ENCODE measurements around the gene CTXN1.

CTXN1 gene

DNA sequence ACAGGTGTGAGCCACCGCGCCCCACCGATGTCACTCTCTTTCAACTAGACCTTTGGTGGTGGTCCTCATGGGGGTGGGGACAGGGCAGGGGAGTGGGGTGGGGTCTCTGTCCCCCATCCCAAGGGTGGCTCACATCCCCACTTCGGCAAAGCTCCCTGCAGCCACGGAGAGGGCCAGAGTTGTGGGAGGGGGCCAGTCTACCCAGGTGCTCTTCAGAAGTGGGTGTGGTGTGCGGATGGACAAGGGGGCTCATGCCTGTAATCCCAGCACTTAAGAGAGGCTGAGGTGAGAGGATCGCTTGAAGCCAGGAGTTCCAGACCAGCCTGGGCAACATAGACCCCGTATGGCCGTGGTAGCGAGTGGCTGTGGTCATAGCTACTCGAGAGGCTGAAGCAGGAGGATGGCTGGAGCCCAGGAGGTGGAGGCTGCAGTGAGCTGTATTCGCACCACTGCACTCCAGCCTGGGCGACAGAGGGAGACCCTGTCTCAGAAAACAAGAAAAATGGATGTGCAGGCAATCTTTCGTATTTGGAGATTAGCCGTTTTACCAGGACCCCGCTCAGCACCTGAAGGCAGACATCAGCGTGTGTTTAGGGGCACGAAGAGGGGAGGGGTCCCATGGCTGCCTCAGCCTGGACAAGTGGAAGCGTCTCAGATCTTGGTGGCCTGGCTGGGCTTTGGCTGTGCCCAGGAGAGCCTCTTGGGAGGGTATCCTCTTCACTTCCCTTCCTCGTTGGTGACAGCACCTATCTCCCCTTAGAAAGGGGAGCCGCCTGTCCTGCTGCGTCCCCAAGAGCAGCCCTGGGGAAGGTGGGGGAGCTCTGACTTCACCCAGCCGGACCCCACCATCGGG, 10.5 kb downstream of the CTXN1 start:
- in situ Hi-C loops (cut with MboI; ENCODE audit: low sequenced_read_pairs), result no loop called here

DNA sequence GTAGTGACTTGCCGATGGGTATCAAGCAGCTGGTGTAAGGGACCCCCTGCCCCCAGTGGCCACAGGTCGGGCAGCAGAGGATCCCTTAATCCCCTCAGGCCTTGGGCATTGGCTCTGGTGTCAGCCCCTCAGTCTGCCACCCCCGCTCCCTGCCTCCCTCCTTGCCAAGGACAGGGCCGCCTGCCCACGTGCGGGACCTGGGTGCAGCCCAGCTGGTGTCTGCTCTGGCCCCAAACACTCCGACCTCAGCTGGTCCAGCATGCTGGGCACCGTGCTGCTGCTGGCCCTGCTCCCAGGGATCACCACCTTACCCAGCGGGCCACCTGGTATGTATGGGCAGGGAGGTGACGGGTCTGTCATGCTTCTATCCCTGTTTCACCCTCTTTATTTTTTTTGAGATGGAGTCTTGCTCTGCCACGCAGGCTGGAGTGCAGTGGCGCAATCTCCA, 11.3 kb downstream of the CTXN1 start, which contains the start of gene TGFBR3L:
TGFBR3L (plus strand) TSS at position 233 of the 448 bp plus-strand sequence.
- in situ Hi-C loops (cut with MboI; ENCODE audit: low sequenced_read_pairs), result no loop called here

DNA sequence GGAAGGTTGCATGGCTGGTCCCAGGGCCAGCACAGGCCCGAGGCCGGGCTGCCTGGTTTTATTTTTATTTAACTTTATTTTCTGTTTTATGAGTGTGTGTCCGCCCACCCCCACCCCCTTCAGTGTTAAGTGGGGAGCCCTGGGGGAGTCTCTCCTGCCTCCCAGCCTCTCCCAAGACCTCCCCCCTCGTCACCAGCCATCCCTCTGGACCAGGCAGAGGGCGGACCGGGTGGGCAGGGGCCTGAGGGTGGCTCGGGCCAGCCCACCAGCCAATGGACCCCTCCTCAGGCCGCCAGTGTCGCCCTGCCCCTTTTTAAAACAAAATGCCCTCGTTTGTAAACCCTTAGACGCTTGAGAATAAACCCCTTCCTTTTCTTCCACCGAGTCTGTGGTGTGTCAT, 11.8 kb downstream of the CTXN1 start:
- in situ Hi-C loops (cut with MboI; ENCODE audit: low sequenced_read_pairs), result no loop called here

DNA sequence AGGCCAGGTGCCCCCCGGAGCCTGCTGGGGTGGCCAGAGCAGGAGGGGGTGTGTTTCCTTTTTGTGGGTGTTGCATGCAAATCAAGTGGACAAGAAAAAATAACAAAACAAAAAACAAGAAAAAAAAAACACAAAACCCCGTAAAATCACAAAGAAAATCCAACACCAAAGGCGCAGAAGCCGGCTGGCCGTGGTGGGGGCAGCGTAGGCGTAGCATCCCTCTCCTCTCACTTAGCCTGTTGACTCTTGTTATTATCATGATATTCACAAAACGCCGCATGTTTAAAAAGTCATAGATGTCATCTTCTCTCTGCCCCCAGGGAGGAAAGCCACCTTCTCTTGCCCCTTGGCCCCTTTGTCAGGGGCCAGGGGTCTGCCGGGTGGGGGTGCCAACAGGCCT, 12.3 kb downstream of the CTXN1 start:
- in situ Hi-C loops (cut with MboI; ENCODE audit: low sequenced_read_pairs), result no loop called here

DNA sequence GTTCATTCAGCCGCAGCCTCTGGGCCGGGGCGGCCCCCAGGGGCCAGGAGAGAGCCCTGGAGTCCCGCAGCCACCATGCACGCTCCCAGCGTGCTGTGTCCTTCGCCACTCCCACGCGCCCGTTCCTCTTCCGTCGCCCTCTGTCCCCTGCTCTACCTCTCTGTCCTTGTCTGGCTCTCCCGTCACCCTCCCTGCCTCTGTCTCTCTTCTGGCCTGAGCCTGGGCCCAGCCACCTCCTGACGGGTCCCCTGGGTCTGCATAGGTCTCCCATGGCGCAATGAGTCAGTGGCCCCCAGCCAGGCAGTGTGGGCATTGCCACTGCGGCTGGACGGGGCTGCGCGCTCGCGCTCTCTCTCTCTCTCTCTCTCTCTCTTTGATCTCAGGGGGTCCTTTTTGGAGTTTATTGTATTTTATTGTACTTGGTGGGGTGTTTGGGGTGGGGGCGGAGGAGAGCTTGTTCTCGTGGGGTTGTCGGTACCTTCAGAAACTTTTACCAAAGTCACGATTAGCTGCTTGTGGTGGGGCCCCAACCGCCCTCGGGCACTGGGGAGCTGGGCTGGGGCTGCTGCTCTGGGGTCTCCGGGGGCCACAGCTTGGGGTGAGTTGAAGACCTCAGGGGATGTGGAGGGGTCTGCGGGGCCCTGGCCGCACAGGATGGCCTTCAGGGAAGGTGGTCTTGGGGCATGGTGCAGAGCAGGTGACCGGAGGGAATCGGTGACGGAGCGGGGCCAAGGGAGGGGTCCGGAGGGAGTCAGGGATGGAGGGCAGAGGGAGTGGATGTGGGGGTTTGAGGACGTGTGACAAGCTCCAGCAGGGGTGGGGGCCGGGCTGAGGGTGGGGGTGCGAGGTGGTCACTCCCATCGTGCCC, 13.0 kb downstream of the CTXN1 start:
- in situ Hi-C loops (cut with MboI; ENCODE audit: low sequenced_read_pairs), result no loop called here

DNA sequence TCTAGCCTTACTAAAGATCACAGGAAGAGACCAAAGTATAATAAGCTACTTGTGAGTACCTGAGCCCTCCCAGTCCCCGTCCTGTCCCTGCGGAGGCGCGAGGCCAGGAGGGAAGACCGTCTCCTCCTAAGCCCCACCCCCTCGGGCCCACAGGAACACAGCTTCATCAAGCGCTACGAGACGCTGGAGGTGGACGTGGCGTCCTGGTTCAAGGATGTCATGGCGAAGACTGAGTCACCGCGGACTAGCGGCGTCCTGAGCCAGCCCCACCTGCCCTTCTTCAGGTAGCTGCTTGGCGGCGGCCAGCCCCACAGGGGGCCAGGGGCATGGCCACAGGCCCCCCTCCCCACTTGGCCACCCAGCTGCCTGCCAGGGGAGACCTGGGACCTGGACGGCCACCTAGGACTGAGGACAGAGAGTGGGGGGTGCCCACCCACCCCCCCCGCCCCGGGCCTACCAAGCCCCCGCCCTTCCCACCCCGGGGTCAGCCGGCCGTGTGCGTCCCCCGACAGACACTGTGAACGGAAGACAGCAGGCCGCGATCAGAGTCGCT, 13.7 kb downstream of the CTXN1 start:
- in situ Hi-C loops (cut with MboI; ENCODE audit: low sequenced_read_pairs), result no loop called here

DNA sequence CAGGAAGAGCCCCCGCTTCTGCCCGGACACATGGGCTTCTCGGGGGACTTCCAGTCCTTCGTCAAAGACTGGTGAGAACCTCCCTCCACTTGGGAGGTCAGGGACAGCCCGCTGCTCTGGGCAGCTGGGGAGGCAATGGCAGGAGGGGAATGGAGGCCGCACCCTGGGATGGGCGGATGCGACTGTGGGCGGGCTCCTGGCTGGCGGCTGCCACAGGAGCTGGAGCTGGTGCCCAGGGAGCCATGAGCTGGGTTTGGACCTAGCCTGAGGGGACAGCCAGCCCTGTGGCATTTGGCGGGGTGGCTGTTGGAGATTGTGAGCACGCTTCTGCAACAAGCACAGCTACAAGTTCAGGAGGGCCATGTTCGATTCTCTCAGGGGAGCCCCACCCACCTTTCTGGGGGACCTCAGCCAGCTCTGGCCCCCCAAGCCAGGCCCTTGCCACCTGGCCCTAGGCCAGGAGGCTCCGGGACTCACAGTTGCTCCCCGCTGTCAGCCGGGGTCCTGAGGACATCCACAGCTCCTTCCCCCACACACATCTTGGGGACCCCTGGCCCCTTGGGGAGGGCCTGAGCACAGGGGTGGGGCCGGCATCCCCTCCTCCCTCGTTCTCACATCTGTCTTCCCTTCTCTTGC, 14.3 kb downstream of the CTXN1 start:
- in situ Hi-C loops (cut with MboI; ENCODE audit: low sequenced_read_pairs), result no loop called here

DNA sequence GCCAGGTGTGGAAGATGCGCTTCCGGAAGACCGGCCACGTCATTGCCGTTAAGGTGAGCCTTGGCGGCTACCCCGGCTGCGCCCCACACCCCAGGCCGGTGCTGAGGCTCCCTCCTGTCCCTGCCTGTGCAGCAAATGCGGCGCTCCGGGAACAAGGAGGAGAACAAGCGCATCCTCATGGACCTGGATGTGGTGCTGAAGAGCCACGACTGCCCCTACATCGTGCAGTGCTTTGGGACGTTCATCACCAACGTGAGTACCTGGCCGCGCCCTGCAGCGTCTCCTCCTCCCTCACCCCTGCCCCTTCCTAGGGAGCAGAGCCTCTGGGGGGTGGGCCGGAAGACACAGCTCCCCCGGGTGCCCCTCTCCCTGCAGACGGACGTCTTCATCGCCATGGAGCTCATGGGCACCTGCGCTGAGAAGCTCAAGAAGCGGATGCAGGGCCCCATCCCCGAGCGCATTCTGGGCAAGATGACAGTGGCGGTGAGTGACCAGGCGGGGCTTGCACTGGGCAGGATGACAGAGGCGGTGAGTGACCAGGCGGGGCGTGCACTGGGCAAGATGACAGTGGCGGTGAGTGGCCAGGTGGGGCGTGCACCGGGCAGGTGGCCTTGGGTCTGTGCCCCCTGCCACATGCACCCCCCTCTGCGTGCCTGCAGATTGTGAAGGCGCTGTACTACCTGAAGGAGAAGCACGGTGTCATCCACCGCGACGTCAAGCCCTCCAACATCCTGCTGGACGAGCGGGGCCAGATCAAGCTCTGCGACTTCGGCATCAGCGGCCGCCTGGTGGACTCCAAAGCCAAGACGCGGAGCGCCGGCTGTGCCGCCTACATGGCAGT, 15.4 kb downstream of the CTXN1 start:
- in situ Hi-C loops (cut with MboI; ENCODE audit: low sequenced_read_pairs), result no loop called here

DNA sequence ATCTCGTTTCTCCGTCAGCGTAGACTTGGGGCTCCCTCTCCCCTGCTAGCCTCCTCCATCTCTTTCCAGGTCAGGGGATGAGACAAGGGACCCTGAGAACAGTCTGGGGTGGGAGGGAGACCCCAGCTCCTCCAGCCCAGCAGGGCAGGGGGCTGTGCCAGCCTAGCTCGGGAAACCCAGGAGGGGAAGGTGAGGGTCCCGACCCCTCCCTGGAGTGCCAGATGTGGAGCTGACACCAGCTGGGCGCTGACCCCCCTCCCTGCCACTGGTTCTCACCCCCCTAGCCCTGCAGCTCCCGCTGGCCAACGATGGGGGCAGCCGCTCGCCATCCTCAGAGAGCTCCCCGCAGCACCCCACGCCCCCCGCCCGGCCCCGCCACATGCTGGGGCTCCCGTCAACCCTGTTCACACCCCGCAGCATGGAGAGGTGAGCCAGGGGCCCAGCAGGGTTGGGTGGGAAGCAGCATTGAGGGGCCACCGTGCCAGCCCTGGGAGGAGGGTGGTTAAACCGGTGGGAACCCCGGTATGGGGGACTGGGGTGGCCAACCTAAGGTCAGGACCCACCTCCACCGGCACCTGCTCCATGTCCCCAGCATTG, 16.4 kb downstream of the CTXN1 start:
- in situ Hi-C loops (cut with MboI; ENCODE audit: low sequenced_read_pairs), result no loop called here

DNA sequence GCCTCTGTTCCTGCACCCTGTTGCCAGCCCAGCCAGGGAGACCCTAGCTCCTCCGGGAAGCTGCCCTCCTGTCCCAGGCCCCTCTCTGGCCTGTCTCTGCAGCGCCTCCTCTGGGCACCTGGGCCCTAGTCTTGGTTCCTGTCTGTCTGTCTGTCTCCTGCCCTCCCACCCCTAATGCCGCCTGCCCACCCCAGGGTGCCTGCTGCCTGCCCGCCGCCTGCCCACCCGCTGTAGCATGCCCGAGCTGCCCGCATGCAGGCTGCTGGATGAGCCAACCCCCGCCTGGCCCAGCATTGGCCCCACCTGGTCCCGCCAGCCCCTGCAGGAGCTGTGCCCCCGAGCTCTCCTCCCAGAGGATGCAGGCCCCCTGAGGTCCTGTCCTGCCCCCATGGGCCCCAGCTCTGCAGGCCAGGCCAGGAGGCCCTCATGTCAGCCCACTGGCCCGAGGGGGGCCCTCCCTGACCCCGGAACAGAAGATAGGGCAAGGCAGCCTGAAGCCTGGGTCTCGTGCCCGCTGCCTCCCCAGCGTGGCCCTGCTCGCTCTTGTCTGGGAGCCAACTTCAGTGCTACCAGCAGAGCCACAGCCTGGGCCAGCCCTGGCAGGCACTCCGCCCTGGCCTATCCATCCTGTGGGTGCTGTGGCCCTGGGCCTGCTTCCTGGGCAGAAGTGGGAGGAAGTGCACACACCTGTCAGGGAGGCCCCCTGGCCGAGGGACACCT, 17.0 kb downstream of the CTXN1 start:
- in situ Hi-C loops (cut with MboI; ENCODE audit: low sequenced_read_pairs), result no loop called here

DNA sequence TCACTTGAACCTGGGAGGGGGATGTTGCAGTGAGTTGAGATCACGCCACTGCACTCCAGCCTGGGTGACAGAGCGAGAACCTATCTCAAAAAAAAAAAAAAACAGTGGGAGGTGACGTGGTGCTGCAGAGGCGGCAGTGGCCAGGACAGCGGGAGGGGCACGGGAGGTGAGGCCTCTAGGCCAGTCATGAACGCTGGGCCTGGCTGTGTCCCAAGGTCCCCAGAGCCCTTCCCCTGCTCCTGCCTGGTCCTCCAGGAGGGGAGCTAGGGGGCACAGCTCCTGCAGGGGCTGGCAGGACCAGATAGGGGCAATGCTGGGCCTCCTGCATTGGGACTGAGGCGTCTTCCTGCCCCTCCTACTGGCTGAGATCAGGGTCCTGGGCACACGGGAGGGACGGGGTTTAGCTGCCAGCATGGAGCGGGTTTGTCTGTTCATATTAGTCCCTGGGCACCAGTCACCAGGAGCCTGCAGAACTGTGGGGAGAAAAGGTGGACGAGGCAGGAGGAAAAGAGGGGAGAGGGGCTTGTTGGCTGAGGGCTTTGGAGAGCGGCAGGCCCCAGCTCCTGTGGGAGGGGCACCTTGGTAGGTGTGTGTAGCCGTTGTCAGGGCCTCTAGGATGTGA, 17.7 kb downstream of the CTXN1 start:
- in situ Hi-C loops (cut with MboI; ENCODE audit: low sequenced_read_pairs), result no loop called here

DNA sequence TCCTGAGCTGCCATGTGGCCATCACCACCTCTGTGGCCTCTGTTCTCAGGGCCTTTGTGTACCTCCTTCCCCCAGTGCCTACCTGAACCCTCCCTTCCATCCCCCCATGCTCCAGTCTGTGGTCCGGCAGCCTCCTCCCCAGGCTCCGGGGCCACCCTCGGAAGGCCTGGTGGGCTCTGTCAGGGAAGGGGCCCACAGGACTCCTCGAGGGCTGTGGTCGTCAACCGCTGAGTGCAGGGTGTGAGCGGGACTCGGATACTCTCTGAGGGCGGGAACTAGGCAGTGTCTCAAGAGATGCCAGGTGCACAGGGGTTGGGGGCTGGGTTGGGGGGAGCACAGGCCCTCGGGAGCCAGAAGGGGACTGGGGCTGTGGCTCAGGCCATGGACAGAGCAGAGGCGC, 18.4 kb downstream of the CTXN1 start:
- in situ Hi-C loops (cut with MboI; ENCODE audit: low sequenced_read_pairs), result no loop called here

DNA sequence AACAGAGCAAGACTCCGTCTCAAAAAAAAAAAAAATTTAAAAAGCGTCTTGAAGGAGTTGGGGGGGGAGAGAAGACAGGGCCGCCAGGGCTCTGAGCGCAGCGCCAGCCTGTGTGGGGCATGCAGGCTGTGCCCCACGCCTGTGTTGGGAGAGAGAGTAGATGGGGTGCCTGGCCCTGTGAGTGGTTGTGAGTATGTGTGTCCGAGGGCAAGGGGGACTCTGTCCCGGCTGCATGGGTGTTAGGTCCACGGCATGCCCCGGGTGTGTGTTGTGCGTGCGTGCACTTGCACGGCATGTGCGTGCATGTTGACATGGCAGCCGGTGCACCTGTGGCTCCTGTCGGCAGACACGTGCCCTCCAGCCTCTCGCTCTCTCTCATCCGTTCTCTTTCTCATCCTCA, 18.8 kb downstream of the CTXN1 start:
- in situ Hi-C loops (cut with MboI; ENCODE audit: low sequenced_read_pairs), result no loop called here

DNA sequence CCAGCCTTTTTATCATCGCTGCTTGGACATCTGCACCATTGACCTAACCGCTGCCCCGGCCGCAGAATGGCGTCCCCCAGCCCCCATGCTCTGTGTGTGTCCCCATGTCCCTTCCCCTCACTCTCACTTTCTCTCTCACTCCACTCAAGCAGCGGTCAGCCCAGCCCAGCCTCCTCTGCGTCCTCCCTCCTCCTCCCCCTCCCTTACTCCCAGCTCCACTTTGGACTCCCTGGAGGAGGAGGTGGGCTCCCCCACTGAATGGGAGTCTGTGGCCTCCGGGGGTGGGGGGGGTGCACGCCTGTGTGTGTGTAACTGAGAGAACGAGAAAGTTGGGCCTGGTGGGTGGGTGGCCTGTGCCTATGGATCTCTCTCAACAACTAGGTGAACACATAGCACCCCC, 20.1 kb downstream of the CTXN1 start:
- in situ Hi-C loops (cut with MboI; ENCODE audit: low sequenced_read_pairs), result no loop called here

DNA sequence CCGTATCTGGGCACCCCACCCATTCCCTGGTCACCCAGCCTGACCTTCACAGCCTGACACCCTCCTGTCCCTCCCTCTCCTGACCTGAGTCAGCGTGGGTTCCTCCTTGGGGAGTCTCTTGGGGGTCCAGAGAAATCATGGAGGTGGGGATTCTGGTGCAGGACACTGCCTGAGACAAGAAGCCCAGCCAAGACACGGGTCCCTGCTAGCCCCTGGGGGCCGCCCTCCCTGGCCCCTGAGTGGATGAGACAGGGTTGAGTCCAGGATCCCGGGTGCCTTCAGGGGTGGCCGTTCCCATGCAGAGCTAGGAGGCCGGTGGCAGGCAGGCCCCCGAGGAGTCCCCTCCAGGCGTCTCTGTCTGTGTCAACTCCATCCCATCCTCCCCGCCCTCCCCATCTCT, 20.7 kb downstream of the CTXN1 start:
- in situ Hi-C loops (cut with MboI; ENCODE audit: low sequenced_read_pairs), result no loop called here

DNA sequence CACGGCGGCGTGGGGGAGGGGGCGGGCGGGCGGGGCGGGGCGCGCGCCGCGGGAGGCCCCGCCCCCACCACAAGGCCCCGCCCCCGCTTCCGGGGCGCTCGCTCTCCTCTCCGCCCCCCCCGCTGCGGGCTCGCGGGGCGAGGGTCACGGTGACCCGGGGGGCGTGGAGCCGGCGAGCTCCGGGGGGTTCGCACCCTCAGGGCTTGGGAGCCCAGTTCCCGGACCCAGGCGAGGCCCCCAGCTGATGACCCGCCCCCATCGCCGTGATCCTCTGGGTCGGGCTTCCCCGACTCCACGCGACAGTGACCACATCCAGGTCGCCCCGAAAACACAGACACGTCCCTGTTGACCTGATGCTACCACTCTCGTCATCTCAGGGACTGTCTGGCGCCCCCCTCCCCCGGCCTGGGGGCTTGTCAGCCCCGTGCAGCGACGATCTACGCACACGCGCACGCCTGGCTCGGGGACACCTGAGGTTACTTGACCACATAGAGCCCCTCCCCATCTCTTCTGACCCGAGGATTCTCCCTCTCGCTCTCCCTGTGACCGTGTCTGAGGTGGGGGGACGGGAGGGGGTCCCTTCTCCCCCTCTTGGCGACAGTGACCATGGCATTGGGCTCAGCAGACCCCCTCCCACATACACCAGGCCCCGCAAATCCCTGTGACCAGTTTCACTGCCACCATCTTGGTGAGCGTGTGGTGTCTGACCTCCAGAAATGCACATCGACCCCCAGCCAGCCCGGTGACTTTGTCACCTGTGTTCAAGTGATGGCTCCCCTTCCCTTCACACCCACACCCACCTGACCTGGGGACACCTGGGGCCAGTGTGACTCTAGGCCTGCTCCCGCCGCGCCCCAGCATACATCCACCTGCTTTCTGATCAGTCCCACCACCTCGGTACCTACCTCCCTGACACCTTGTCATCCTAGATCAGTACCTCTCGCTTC, 21.6 kb downstream of the CTXN1 start:
- in situ Hi-C loops (cut with MboI; ENCODE audit: low sequenced_read_pairs), result no loop called here

DNA sequence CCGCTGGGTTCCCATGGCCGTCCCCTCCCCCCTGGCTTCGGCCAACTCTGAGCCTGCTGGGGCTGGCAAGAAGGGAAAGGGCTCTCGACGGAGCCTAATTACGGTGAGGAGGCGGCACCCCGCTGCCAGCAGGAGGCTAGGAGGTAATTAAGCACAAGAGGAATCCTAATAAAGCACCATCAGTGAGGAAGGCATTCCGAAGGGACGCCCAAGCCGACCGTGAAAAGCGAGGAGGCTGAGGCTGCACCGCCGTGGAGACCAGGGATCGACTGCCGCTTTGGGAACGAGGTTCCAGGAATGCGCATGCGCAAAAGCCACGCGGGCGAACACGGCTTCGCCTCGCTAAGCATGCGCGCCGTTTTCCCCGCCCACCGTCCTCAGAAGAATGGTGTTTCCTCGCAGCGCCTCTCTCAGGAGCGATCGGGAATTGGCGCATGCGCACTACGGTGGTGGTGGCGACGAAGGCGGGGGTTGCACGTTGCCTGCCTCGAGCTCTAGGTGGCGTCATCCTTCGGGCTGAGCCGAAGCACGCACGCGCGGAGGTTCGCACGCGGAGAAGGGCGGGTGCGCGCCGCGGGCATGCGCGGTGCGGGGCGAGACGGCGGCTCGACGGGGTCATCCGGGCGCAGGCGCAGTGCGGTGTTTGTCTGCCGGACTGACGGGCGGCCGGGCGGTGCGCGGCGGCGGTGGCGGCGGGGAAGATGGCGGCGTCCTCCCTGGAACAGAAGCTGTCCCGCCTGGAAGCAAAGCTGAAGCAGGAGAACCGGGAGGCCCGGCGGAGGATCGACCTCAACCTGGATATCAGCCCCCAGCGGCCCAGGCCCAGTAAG, 22.5 kb downstream of the CTXN1 start, which contains the start of gene MAP2K7:
MAP2K7 (plus strand) TSS at position 634 of the 830 bp plus-strand sequence; CDS start at position 702, 68 bp downstream.
- in situ Hi-C loops (cut with MboI; ENCODE audit: low sequenced_read_pairs), result no loop called here

Data from HL-60/S4 treated with retinoic acid at 250 ng/mL for 4 days and 3 days (cell line).